HG03135 (cell line): ENCODE measurements around the gene KCNMB4.

Source experiments
- ATAC-seq: cut with Tn5 transposase; IDR thresholded peaks from one replicate; pipeline ENCODE4 v1.9.1; 2021; ENCODE audit warnings: mild to moderate bottlenecking, moderate library complexity; ENCODE audit not compliant: unreplicated experiment

KCNMB4 gene

DNA sequence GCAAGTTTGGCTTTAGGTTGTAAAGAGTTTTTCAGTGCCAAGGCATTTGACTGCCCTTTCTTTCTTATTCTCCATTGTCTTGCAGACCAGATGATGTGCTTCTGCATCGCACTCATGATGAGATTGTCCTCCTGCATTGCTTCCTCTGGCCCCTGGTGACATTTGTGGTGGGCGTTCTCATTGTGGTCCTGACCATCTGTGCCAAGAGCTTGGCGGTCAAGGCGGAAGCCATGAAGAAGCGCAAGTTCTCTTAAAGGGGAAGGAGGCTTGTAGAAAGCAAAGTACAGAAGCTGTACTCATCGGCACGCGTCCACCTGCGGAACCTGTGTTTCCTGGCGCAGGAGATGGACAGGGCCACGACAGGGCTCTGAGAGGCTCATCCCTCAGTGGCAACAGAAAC, 64.3 kb downstream of the KCNMB4 start:
- ATAC-seq: no peak

DNA sequence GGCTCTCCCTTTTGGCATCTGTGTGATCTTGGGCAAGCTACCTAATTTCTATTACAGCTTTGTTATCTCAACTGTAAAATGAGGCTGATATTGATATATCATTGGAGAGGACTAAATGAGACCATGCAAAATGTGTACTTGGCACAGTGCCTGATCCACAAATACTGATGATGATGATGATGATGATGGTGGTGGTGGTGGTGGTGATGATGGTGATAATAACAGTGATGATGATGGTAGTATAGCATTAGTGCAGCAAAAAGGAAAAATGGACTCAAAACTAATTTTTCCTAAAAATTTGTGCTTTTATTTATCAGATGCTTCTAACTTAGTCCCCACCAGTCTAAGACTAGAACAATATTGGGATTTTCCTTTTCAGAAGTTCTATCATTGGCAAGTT, 70.7 kb downstream of the KCNMB4 start:
- no peak for ATAC-seq

DNA sequence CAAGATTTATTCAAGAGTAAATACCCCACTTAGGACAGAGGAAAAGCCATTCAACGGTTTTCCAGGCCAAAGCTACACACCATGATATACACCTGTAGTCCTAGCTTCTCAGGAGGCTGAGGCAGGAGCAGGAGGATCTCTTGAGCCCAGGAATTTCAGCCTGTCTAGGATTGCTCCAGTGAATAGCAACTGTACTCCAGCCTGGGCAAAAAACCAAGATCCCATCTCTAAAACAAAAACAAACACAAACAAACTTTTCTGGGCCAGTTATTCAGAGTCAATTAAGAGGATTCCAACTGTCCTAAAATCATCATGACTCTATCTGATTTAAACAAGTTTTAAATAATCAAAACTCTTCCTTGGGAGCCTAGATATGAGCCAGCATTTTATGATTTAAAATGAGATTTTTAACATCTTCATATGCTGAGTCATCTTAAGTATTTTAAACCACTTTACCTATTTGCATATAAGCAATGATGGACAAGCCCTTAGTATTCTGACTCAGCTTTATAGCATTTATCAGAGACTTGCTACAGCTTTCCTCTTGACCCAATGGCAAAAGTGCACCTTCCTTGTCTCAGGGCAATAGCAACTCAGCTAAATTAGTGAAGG, 77.1 kb downstream of the KCNMB4 start:
- ATAC-seq: no peak

DNA sequence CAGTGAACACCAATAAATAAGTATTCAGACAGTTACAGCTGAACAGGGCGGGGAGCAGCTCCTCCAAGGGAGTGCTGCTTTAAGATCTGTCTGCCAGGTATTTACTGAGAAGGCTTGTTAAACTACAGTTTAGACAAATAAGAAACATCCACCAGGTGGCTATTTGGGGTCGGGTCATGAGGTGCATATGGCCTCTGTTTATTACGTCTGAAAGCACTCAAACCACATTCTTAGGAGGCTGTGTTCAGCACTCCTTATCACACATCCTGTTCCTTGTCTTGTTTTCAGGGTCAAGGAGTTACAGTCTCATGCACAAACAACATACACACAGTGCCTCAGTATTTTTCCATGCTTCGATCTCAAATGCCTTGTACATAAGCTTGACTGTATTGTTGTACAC, 78.8 kb downstream of the KCNMB4 start:
- ATAC-seq: no peak

DNA sequence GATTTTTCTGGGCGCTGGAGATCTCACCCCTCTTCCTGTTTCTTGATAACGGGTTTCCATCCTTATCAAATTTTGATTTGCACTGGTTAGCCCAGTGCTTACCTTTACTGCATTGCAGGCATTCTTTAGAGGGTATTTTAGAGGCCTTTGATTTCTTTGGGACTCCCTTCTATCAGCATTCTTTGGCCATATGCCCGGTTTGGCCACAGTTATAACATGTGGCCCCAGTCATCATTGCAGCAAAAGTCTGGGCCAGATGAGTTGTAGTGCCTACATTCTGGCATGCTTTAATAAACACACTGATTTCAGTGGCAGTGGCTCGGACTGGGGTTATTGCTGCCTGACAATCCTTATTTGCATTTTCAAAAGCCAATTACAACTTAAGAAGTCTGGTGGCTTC, 82.3 kb downstream of the KCNMB4 start:
- no peak for ATAC-seq

DNA sequence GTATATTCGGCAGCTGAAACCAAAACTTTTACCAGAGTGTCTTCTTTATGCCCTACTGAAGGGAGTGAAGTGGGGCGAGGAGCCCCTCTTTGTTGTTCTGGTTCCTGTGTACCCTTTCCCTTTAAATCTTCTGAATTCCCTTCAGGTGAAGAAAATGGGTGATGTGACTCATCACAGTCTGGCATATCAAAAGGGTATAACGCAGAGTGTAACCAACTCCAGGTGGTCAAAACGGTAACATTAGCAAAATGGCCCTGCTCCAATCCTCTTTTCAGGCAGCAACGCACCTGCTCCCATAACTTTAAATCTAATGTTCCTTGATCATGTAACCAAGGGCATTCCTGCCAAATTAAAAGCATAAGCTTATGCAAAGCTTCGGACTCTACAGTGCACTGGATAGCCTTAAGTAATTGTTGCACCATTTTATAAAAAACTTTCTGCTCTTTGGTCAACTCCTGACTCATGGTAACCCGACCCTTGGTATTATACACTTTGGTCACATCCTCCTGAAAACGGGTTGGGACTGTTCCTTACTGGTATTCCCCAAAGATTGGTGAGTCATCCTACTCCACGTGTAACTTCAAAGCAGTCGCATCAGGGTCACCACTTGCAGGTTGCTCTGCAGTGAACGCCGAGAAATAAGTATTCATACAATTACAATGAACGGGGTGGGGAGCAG, 83.1 kb downstream of the KCNMB4 start:
- no peak for ATAC-seq

DNA sequence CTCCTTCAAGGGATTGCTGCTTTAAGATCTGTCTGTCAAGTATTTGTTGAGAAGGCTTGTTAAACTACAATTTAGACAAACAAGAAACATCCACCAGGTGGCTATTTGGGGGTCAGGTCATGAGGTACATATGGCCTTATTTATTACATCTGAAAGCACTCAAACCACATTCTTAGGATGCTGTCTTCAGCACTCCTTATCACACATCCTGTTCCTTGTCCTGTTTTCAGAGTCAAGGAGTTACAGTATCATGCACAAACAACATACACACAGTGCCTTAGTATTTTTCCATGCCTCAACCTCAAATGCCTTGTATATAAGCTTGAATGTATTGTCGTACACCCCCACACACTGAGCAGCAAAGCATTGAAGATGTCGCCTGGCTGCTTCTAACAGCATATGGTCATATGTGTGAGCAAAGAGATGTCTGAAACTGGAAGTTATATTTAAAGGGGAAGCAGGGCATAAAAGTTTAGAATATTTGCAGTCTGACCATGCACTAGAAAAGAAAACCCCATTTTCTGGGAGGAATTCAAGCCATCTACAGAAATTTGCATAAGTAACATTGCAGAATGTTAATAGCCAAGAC, 83.8 kb downstream of the KCNMB4 start:
- ATAC-seq: no peak

DNA sequence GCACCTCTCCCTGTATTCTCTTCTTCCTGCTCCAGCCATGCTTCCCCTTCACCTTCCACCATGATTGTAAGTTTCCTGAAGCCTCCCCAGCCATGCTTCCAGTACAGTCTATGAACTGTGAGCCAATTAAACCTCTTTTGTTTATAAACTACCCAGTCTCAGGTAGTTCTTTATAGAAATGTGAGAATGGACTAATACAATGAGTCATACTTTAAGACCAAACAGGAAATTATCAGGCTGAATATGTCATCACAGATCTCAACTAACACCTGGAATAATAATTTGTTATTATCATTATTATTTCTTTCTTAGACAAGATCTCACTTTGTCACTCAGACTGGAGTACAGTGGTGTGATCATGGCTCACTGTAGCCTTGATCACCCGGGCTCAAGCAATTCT, 85.4 kb downstream of the KCNMB4 start:
- no peak for ATAC-seq

DNA sequence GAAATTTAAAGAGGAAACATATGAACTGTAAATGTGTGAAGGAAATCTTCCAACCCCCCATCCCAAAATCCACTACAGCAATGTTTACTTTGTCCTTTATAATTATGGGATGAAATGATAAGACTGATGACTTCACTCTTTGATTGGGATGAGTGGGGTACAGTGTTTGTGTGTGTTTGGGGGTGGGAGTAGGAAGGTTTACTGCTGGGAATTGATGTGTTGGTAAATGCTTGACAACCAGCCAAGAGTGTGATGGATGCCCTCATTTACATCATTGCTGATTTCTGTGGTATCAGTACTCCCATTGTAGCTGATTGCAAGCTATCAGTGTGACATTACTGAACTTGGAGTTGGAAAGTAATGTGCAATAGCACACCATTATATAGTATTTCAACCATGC, 90.9 kb downstream of the KCNMB4 start:
- no peak for ATAC-seq

DNA sequence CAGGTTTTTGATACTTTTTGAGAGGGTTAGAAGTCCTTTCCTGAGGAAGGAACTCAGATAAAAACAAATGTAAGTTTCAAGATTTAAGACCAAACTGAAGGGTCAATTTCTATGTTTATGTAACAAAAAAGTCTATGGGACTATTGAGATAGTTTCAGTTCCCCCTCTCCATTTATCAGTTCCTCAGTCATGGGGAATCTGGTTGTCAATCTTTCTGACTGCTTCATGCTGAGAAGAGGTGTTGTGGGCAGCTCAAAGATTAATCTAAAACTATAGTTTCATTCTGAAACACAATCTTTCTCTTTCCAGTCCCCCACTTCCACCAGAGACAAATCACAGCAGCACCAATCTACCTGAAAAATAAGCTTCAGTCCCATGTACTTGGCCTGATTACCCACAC, 93.7 kb downstream of the KCNMB4 start:
- peak; percentile 76 for ATAC-seq

DNA sequence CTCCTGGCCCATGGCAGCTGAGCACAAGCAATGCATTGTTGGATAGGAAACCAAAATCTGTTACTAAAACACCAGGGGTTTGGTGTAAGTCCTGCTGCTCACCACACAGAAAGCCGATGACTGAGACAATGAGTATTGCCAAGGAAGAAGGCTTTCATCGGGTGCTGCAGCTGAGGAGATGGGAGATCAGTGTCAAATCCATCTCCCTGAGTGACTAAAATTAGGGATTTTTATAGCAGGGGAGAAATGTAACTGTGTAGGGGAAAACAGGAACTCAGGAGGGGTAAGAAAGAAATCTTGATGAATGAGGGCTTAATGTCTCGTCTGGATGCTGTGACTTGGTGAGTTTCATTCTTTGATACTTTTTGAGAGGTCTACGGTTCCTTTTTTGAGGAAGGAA, 97.9 kb downstream of the KCNMB4 start:
- ATAC-seq: no peak

DNA sequence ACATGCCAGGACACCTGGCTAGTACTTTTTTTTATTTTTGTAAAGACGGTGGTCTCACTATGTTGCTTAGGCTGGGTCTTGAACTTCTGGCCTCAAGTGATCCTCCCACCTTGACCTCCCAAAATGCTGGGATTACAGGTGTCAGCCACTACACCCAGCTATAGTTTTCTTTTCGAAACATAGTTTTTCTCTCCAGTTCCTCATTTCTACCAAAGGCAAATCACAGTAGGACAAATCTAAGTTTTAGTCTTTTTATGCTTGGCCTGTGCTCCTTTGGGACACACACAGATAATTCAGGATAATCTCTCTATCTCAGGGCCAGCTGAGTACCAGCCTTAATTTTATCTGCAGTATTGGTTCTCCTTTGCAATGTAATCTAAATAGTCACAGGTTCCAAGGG, 100.7 kb downstream of the KCNMB4 start:
- no peak for ATAC-seq

DNA sequence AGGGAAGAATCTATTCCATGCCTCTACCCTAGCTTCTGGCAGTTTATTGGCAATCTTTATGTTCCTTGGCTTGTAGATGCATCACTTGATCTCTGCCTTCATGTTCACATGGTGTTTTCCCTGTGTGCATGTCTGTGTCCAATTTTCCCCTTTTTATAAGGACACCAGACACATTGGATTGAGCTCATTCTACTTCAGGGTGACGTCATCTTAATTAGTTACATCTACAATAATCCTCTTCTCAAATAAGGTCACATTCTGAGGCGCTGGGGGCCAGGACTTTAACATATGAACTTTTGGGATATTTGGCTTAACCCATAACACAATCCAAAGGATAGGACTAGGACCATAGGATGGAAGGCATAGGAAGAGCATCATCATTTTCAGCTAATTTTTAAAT, 101.4 kb downstream of the KCNMB4 start:
- no peak for ATAC-seq

DNA sequence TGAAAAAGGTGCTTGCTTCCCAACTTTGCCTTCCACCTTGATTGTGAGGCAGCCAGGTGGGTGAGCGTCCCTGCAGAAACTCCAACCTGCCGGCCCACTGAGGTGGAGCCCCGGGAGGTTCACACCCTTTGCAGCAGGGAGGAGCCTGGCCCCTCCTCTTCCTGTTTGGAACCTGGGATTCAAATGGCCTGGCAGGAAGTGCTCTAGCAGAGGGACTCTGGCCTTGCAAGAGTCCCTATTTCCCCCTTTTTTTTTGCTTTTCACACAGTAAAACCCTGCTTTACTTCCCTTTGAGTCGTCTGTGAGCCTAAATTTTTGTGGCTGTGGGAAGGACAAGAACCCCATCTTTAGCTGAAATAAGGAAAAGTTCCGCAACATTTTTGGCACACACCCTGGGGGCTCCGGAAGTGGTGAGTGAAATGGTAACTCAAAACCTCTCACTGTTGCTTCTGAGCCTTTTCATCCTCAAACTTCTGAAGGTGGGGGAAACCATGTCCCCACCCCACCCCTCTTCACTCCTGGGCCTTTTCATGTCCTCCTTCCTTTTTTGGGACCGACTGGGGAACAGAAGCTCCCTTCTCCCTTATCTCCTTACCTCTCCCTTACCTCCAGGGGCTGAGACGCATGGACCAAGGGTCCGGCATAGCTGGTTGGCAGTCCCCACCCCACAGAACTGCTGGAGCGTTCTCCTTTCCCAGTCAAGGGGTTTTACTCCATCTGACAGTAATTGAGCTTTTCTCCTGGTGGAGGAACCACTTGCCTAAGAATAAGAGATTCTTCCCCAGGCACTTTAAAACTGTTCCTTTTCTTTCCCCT, 102.0 kb downstream of the KCNMB4 start:
- no peak for ATAC-seq

DNA sequence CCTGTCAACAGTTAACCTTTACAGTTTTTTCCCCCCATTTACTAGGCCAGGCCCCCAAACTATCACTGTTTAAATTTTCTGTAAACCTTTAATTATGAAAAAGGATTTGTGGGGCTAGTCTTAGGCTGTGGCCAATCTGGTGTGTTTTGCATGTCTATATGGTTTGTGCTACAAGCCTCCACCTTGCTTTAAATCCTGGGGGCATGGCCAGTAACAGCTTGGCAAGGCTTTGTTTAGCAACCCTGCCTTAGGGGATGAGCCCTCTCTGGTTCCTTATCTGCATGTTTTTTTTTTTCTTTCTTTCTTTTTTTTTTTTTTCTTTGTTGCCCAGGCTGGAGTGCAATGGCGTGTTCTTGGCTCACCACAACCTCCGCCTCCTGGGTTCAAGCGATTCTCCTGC, 102.7 kb downstream of the KCNMB4 start:
- ATAC-seq: no peak

DNA sequence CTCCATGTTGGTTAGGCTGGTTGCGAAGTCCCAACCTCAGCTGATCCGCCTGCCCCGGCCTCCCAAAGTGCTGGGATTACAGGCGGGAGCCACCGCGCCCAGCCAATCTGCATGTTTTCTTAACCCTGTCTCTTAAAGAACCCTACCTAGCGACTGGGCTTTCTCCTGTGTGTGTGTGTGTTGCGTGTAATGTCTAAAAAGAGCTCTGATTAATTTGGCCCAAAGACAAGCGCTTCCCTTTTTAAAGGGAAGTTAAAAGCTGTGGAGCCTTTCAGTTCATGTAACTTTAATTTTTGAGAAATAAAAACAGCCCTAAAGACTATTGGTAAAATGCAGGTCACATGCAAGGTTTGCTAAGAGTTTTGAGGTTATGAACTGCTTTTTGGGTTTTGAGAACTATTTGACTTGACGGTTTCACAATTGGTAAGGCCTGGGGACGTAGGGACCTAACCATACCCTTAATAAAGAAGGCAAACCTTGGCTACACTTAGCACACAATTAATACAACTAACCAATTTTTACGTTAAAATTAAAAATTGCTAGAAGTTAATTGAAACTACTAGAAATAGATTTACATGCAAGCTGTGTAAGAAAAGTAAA, 103.2 kb downstream of the KCNMB4 start:
- no peak for ATAC-seq

DNA sequence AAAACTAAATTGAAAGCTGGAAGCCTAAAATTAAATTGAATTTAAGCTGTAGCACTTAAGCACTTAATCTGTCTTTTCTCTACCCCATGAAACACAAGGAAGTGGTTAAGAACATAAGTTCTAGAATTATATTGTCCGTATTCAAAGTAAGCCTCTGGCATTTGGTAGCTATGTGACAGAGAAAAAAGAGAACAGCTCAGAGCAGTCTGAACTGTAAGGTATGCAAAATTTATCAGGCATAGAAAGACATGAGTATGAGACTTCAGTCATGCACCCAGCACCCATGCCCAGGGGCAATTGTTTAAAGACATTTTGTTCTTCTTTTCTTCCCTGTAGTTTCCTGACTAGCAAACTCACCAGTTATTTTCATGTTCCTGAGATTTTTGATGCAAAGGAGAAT, 116.7 kb downstream of the KCNMB4 start:
- no peak for ATAC-seq
